Measurements from ENCODE around the gene PSEN1.

The PSEN1 gene

GRCh38 chr14:73241481-73242165 lies 105.3 kb downstream of the PSEN1 start:
- DNase-seq, result no peak

GRCh38 chr14:73242357-73242901 lies 106.1 kb downstream of the PSEN1 start:
- no peak for DNase-seq

- no peak for DNase-seq
Observed at GRCh38 chr14:73243341-73243740, 107.0 kb downstream of the PSEN1 start.

GRCh38 chr14:73243748-73244147 lies 107.4 kb downstream of the PSEN1 start:
- no peak for DNase-seq

GRCh38 chr14:73244541-73245290 lies 108.4 kb downstream of the PSEN1 start:
- DNase-seq, result no peak

GRCh38 chr14:73245480-73246325 lies 109.4 kb downstream of the PSEN1 start:
- DNase-seq, result peak in 2 of 4 experiments; percentile 23 to 29

GRCh38 chr14:73246387-73247150 lies 110.3 kb downstream of the PSEN1 start:
- DNase-seq, result no peak

GRCh38 chr14:73248108-73248868 lies 112.0 kb downstream of the PSEN1 start:
- no peak for DNase-seq

- DNase-seq, result no peak
Observed at GRCh38 chr14:73249108-73249507, 112.8 kb downstream of the PSEN1 start.

- DNase-seq, result no peak
Observed at GRCh38 chr14:73249564-73250316, 113.4 kb downstream of the PSEN1 start.

- DNase-seq, result no peak
Observed at GRCh38 chr14:73250317-73250713, 114.0 kb downstream of the PSEN1 start.

- DNase-seq, result no peak
Observed at GRCh38 chr14:73250781-73251500, 114.6 kb downstream of the PSEN1 start.

- no peak for DNase-seq
Observed at GRCh38 chr14:73251516-73252215, 115.4 kb downstream of the PSEN1 start.

GRCh38 chr14:73252491-73253322 lies 116.4 kb downstream of the PSEN1 start:
- no peak for DNase-seq

- no peak for DNase-seq
Observed at GRCh38 chr14:73253323-73253610, 117.0 kb downstream of the PSEN1 start.

- no peak for DNase-seq
Observed at GRCh38 chr14:73253721-73254120, 117.4 kb downstream of the PSEN1 start.

- no peak for DNase-seq
Observed at GRCh38 chr14:73254247-73255004, 118.1 kb downstream of the PSEN1 start.

- DNase-seq, result no peak
Observed at GRCh38 chr14:73255005-73255400, 118.7 kb downstream of the PSEN1 start.
